MCF 10A (cell line): ENCODE results near the gene IGHMBP2. TPM values are rescaled to one million over a fixed set of nuclear protein-coding genes. Genes with fewer than 3 reads are reported as not detected.
"Not testable (repeated sequence)": the region's sequence is repeated elsewhere in the genome, so short reads cannot be mapped to it uniquely, and the experiment has no call there.

Source experiments
- Bru-seq: library from RNA; stranded (reverse); fragments of 400-500 nt; gene quantifications from one replicate; lab custom pipeline; 2021; lab: Mats Ljungman, UMichigan
- BruChase-seq, 2 experiments: library from RNA; stranded (reverse); fragments of 400-500 nt; gene quantifications; one replicate each; lab custom pipeline; 2021; lab: Mats Ljungman, UMichigan
- BruUV-seq: library from RNA; stranded (reverse); fragments of 400-500 nt; replicated peaks from 2 replicates; lab custom pipeline; 2021; lab: Mats Ljungman, UMichigan
- CTCF ChIA-PET: fragments of 300-600 bp; sonication (Branson Sonifier 250); formaldehyde crosslinking; extraction: SDS; loops from one replicate; lab custom pipeline; 2021; ENCODE audit warnings: antibody characterized with exemption, inconsistent platforms; lab: Yijun Ruan, JAX
- POLR2A ChIA-PET: fragments of 300-600, 350-650 bp; sonication (Branson Sonifier 250); formaldehyde crosslinking; extraction: SDS; loops from one replicate; lab custom pipeline; 2020; ENCODE audit warnings: antibody characterized with exemption, inconsistent platforms; lab: Yijun Ruan, JAX
- DNase-seq: peaks from one replicate; pipeline ENCODE4 v3.0.0-alpha.2; 2018; ENCODE audit not compliant: unreplicated experiment
- H3K27ac Mint-ChIP-seq: one replicate; pipeline ENCODE4 v1.8.0; 2022; ENCODE audit warnings: mild to moderate bottlenecking, low read depth, mixed read lengths; ENCODE audit not compliant: unreplicated experiment
- H3K27me3 Mint-ChIP-seq: one replicate; pipeline ENCODE4 v1.8.0; 2022; ENCODE audit warnings: mixed read lengths; ENCODE audit not compliant: insufficient read depth, unreplicated experiment
- H3K36me3 Mint-ChIP-seq: one replicate; pipeline ENCODE4 v1.8.0; 2022; ENCODE audit warnings: mild to moderate bottlenecking, moderate library complexity, mixed read lengths; ENCODE audit not compliant: insufficient read depth, unreplicated experiment
- H3K4me1 Mint-ChIP-seq: one replicate; pipeline ENCODE4 v1.8.0; 2022; ENCODE audit warnings: mixed read lengths; ENCODE audit not compliant: insufficient read depth, unreplicated experiment
- H3K4me3 Mint-ChIP-seq: one replicate; pipeline ENCODE4 v1.8.0; 2022; ENCODE audit warnings: mild to moderate bottlenecking, moderate library complexity, mixed read lengths; ENCODE audit not compliant: unreplicated experiment
- H3K9me3 Mint-ChIP-seq: one replicate; pipeline ENCODE4 v1.8.0; 2022; ENCODE audit warnings: mixed read lengths; ENCODE audit not compliant: unreplicated experiment
- intact Hi-C: fragments of 100-400 bp; cut with micrococcal nuclease; formaldehyde crosslinking; loops from 2 replicates; pipeline ENCODE4 v1.14.1; 2022
- long read RNA-seq: library from polyadenylated mRNA; stranded (forward); transcript quantifications from one replicate; pipeline ENCODE4 v2.0.0, GENCODE V29; 2022
- total RNA-seq: library from RNA; stranded (reverse); gene quantifications from 2 replicates; pipeline ENCODE4 v1.2.3, GENCODE V29; 2022
- TF ChIP-seq, protein P1 (sequence below): fragments of 200-600 bp; IDR thresholded peaks from one replicate; pipeline ENCODE4 v1.8.0; 2022; ENCODE audit warnings: antibody characterized with exemption, mild to moderate bottlenecking; ENCODE audit not compliant: unreplicated experiment

The IGHMBP2 gene
- 19.8 and 29.4 TPM in 2 replicates for total RNA-seq
- percentile 54 among the genes with signal in this experiment for Bru-seq, nascent RNA
- BruChase-seq, experiment 1, labeled RNA remaining after a 6-hour chase = percentile 61 among the genes with signal in this experiment
- BruChase-seq, experiment 2, labeled RNA remaining after a 2-hour chase = percentile 65 among the genes with signal in this experiment
- long read RNA-seq, transcript IGHMBP2-201 (15 exons, 3,961 nt) = major isoform, 23 of 40 reads
- long read RNA-seq, partial matches to known transcripts = 6 of 40 reads
- long read RNA-seq, other reads (novel, unspliced or antisense) = 10 of 40 reads

GRCh38 chr11:68903288-68904247 is at the start of gene IGHMBP2, which contains the start of gene MRPL21:
IGHMBP2 (plus strand) TSS chr11:68903891; CDS start chr11:68903953, 62 bp downstream.
MRPL21 (minus strand) TSS chr11:68903832; CDS start chr11:68903810, 22 bp downstream.
- POLR2A ChIA-PET = interaction anchor here (0.5 to 2.6 kb wide), 27 partner anchors 10 to 1368 kb away, joined by 3 to 11 read pairs (median 4); partner anchors contain the start of genes LTO1 and MRGPRD
- Mint-ChIP-seq H3K36me3 (peaks cover 46% of the 10 kb centered on the region), H3K27ac (peak within 1 kb of the TSS; percentile 83), H3K27me3 (no peaks in the 10 kb centered on the region), H3K9me3 (no peaks in the 10 kb centered on the region), H3K4me3 (peak within 1 kb of the TSS; percentile 96), H3K4me1 (peaks cover 31% of the 10 kb centered on the region)
- DNase-seq = peak; percentile 79
- TF ChIP-seq, protein P1, sequence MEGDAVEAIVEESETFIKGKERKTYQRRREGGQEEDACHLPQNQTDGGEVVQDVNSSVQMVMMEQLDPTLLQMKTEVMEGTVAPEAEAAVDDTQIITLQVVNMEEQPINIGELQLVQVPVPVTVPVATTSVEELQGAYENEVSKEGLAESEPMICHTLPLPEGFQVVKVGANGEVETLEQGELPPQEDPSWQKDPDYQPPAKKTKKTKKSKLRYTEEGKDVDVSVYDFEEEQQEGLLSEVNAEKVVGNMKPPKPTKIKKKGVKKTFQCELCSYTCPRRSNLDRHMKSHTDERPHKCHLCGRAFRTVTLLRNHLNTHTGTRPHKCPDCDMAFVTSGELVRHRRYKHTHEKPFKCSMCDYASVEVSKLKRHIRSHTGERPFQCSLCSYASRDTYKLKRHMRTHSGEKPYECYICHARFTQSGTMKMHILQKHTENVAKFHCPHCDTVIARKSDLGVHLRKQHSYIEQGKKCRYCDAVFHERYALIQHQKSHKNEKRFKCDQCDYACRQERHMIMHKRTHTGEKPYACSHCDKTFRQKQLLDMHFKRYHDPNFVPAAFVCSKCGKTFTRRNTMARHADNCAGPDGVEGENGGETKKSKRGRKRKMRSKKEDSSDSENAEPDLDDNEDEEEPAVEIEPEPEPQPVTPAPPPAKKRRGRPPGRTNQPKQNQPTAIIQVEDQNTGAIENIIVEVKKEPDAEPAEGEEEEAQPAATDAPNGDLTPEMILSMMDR = no peak
- CTCF ChIA-PET = no interaction called here
- no TSS peak for BruUV-seq
- intact Hi-C loops = loop anchor here (2.0 kb wide), 1 partner anchor 185 kb away; no protein-coding TSS in a partner anchor

DNA sequence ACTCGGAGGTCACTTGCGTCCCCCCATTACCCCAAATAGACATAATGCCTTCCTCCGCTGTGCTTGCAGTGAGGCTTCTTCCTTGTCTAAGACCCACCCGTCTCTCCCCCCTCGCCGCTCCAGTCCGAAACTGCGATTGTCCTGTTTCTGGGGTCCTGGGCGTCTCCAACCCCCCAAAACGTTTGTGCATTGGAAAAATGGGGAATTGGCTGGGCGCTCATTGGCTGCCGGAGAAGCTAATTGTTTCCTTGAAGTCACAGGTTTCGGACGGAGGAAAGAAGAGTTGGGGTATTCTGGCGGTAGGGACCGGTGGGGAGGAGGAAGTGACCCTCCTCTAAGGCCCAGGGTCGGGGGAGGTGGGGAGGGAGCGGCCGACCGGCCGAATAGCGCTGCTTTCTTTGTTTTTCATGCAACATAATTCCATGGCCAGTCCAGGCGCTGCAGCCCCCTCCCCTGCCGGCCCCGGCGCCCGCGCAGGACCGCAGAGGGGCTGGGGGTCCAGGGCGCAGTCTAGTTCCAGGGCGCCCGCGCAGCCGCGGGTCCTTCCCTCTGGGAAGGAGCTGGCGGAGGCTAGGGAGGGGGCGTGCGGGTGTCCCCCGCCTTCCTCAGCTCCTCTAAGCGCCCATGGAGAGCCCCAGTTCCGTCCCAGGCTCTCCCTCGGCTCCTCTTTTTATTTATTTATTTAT is 49.3 kb upstream of the IGHMBP2 start:
- DNase-seq = no peak
- Mint-ChIP-seq H3K27ac (no peak overlapping the region), H3K27me3 (peaks cover 23% of the 10 kb centered on the region), H3K4me1 (peaks cover 11% of the 10 kb centered on the region), H3K4me3 (no peak overlapping the region), H3K36me3 (no peaks in the 10 kb centered on the region), H3K9me3 (no peaks in the 10 kb centered on the region)
- POLR2A ChIA-PET = no interaction called here
- TF ChIP-seq, protein P1 = no peak
- intact Hi-C loops = no loop called here
- BruUV-seq = no TSS peak
- CTCF ChIA-PET = interaction anchor here (0.6 to 1.2 kb wide), 3 partner anchors 10 to 1155 kb away, joined by 3 to 4 read pairs (median 3); no protein-coding TSS in a partner anchor

DNA sequence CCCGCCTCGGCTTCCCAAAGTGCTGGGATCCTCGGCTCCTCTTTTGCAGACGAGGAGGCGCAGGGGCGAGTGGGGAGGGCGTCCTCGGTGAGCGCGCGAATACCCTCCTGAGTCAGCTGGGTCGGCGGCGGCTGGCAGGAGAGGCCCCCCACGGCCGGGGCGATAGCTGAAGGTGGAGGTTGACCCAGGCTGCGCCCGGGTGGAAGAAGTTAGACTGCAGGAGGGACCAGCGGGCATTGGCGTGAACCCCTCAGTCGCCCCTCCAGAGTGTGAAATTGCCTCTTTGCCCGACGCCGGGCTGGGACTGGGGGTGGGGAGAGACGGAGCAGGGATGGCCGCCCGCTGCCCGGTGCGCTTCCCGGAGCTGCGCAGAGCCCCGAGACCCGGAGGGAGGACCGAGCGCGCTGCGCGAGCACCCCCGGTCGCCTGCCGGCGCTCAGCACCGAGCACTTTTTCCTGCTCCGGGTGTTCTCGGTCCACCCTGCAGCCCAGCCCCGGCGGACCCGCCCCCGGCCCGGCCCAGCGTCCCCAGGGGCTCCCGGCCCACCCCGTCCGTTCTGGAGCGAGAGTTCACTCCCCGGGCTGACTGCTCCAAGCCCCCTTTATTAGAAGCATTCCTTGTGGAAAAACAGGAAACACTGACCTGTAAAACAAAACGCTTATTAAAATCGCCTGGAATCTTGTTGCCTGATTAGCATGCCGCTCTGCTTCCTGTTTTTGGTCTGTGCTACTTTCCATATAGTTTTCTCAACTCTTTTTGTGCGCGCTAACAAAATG is 48.3 kb upstream of the IGHMBP2 start:
- intact Hi-C loops = no loop called here
- TF ChIP-seq, protein P1 = no peak
- H3K27me3 Mint-ChIP-seq = peaks cover 23% of the 10 kb centered on the region
- no peak for DNase-seq
- no peak overlapping the region for H3K27ac Mint-ChIP-seq
- no peak overlapping the region for H3K4me3 Mint-ChIP-seq
- CTCF ChIA-PET = interaction anchor here (0.6 to 1.2 kb wide), 3 partner anchors 11 to 1156 kb away, joined by 3 to 4 read pairs (median 3); no protein-coding TSS in a partner anchor
- BruUV-seq = no TSS peak
- POLR2A ChIA-PET = no interaction called here
- no peaks in the 10 kb centered on the region for H3K9me3 Mint-ChIP-seq
- peaks cover 11% of the 10 kb centered on the region for H3K4me1 Mint-ChIP-seq
- H3K36me3 Mint-ChIP-seq = no peaks in the 10 kb centered on the region

- ChIA-PET POLR2A (interaction anchor here (0.6 to 1.7 kb wide), 4 partner anchors 11 to 818 kb away, joined by 3 to 5 read pairs (median 3); partner anchors contain the start of gene MRPL21), CTCF (interaction anchor here (0.6 to 1.0 kb wide), 4 partner anchors 13 to 645 kb away, joined by 3 read pairs; no protein-coding TSS in a partner anchor)
- DNase-seq, H3K36me3 Mint-ChIP-seq, H3K27ac Mint-ChIP-seq, intact Hi-C loops, H3K9me3 Mint-ChIP-seq, H3K4me3 Mint-ChIP-seq, BruUV-seq: not testable (repeated sequence)
- peaks cover 11% of the 10 kb centered on the region for H3K4me1 Mint-ChIP-seq
- peaks cover 23% of the 10 kb centered on the region for H3K27me3 Mint-ChIP-seq
Observed at GRCh38 chr11:68856425-68857030, 47.2 kb upstream of the IGHMBP2 start.
